NK-92 (cell line): ENCODE measurements around the gene PRSS48.
"Not testable (repeated sequence)": the region's sequence is repeated elsewhere in the genome, so short reads cannot be mapped to it uniquely, and the experiment has no call there.

ENCODE experiments used
- DNase-seq: peaks from one replicate; lab custom pipeline; 2025; ENCODE audit not compliant: unreplicated experiment; lab: John Stamatoyannopoulos, UW

The PRSS48 gene

GRCh38 chr4:151259752-151260151 lies 17.2 kb upstream of the PRSS48 start:
- DNase-seq, result no peak

GRCh38 chr4:151260526-151260925 lies 16.4 kb upstream of the PRSS48 start:
- DNase-seq, result no peak

GRCh38 chr4:151263455-151263854 lies 13.5 kb upstream of the PRSS48 start:
- no peak for DNase-seq

DNA sequence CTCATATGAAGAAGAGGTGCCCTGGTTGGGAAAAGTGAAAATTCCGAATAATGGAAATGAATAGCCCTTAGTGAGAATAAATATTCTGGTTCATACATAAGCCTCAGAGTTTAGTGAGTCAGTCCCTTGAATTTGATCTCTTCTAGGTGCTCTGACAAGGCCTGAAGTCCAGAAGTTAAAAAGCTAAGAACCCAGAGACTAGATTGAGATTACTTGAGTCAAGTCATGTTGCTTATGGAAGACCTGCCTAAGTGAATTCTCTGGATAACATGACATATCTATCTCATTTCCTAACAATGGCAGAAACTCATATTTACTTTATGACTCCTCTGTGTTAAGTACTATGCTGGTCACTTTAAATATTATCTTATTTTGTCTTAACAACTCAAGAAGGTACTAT lies 10.5 kb upstream of the PRSS48 start:
- no peak for DNase-seq

DNA sequence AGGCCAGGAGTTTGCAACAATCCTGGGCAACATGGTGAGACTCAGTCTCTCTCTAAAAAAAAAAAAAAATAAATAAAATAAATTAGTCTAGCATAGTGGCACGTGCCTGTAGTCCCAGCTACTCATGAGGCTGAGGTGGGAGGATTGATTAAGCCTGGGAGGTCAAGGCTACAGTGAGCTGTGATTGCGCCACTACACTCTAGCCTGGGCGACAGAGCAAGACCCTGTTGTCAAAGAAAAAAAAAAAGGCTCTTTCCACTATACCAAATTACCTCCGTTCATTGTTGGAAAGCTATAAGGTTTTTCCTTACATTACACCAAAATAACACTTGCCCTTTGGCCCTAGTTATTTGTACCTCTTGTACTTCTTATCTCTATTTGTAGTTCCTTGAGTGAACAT lies 9.9 kb upstream of the PRSS48 start:
- DNase-seq, result no peak

DNA sequence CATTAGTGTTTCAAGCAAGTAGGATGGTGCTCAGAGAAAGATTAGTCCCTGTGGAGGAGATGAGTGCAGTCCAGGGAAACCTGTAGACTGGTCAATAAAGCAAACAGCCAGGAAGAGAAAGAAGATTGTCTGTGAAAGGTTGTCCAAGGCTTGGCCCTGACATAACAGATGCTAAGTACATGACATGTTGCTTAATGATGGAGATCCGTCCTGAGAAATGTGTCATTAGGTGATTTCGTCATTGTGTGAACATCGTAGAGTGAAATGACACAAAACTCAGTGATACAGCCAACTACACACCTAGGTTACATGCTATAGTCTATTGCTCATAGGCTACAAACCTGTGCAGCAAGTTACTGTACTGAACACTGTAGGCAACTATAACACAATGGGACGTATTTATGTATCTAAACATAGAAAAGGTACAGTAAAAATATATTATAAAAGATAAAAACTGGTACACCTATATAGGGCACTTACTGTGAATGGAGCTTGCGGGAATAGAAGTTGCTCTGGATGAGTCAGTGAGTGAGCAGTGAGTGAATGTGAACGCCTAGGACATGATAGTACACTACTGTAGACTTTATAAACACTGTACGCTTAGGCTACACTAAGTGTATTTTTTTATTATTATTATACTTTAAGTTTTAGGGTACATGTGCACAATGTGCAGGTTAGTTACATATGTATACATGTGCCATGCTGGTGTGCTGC lies 9.0 kb upstream of the PRSS48 start:
- no peak for DNase-seq

GRCh38 chr4:151268905-151269304 lies 8.1 kb upstream of the PRSS48 start:
- DNase-seq, result not testable (repeated sequence)

DNA sequence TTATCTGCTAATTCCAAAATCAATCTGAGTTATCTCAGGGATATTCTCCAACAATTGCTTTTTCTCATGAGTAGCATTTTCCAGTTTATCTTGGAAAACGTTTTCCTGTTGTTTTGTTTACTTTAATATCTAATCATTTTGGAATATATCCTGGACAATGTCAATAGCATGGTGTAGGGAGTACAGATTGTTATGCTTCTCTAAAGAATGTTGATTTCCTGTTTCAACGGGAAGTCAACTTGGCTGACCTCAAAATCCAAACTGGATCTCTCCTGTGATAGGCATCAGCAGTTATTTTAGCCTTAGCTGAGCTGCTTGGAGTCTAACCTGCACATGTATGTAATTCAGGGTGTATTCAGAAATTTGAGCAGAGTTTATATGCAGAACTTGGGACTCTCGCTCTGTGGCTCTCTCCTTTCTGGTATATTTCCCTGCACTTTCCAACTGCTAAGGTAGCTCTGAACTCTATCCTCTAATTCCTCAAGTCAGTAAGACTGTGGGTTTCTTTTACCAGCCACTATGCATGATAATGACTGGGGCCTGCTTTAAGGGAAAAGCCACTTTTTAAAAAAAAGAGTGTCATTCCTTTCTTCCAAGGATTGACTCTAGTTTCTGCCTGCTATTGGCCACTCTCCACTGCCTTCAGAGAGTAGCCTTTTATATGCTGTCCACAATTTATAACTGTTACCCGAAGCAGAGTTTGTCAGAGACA lies 7.7 kb downstream of the PRSS48 start:
- DNase-seq, result no peak

- DNase-seq, result no peak
Measured at GRCh38 chr4:151287409-151287808, 10.4 kb downstream of the PRSS48 start.

- DNase-seq, result no peak
Measured at GRCh38 chr4:151291485-151291884, 14.5 kb downstream of the PRSS48 start.

DNA sequence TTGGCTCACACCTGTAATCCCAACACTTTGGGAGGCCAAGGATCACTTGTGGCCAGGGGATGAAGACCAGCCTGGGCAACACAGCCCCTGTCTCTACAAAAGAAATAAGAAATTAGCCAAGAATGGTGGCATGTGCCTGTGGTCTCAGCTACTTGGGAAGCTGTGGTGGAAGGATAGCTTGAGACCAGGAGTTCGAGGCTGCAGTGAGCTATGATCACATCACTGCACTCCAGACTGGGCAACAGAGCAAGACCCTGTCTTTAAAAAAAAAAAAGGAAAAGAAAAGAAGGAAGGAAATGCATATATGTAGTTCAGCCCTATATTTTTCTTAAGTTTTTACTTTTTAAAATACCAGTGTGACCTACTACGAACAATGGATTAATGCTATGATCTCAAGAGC lies 15.1 kb downstream of the PRSS48 start:
- DNase-seq, result no peak

- no peak for DNase-seq
Measured at GRCh38 chr4:151294833-151295496, 18.0 kb downstream of the PRSS48 start.

DNA sequence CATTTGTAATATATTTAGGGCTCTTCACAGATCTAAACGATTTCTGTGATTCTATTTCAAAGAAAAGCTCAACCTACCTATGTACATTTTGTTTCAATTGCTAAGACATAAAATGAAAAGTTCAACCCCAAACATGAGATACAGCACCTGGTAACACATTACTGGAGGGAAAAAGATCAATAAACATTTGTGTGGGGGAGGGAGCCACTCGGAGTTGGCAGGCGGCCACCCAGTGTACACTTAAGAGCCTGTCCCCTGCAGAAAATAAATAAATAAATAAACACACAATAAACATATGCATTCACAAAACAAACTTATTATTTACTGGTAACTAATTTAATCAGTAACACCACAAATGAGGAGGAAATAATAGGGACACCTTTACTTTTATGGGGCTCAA lies 19.3 kb downstream of the PRSS48 start:
- DNase-seq, result no peak

DNA sequence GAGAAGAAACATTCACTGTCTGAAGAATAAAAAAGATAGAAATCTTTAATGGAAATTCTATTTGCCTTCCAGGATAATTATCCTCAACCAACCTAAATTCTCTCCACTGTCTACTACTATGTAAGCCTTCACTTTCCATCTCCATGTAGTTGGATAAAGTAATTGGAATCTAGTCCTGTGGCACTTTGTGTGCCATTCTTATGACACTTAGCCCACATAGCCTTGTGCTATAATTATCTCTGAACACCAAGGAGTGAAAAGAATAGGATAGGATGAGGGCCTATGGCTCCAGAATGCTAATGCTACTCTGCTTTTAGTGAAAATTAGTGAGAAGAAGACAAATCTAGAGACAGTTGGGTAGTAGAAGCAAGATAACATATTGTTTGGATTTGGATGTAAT lies 20.2 kb downstream of the PRSS48 start:
- no peak for DNase-seq

DNA sequence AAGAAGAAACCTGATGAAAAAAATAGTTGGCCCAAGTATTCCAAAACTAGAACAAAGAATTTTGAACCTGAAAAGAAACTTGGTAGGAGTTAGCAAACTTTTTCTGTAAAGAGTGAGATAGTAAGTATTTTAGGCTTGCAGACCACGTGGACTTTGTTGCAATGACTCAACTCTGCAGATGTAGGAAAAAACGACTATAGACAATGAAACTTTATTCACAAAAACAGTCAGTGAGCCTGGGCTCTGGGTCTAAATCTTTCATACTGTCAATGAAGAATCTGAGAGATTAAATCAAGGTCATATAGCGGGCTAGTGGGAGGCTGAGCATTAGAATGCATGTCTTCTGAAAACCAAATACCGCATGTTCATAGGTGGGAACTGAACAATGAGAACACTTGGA lies 25.5 kb downstream of the PRSS48 start:
- no peak for DNase-seq

DNA sequence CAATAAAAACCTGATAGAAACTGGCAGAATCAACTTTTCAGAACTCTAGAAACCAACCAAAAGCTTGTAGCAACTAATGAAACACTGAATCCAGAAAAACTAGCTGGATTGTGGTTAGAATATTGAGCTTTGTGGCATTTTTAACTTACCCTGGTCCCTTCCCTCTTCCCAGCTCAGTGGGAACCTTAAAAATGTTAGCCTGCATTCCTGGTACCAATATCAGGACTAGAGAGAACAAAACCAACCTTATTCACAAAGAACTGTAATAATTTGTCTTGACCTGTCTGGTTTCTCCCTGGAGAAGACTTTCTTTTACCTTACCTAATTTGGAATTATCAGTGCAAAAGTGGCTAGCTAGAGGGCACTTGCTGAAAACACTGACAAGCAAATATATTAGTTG lies 27.3 kb downstream of the PRSS48 start:
- no peak for DNase-seq

GRCh38 chr4:151304755-151305154 lies 27.8 kb downstream of the PRSS48 start:
- DNase-seq, result no peak

GRCh38 chr4:151310124-151310728 lies 33.3 kb downstream of the PRSS48 start:
- DNase-seq, result no peak

- DNase-seq, result no peak
Measured at GRCh38 chr4:151313306-151314009, 36.5 kb downstream of the PRSS48 start.

- no peak for DNase-seq
Measured at GRCh38 chr4:151314010-151314355, 37.0 kb downstream of the PRSS48 start.

GRCh38 chr4:151314479-151314878 lies 37.5 kb downstream of the PRSS48 start:
- no peak for DNase-seq
